NCI-H146 (cell line): Measurements from ENCODE around the gene HOXD10.

ENCODE experiments used
- DNase-seq: peaks from one replicate; lab custom pipeline; 2025; lab: John Stamatoyannopoulos, UW

The HOXD10 gene

GRCh38 chr2:176096243-176096985 is 20.2 kb upstream of the HOXD10 start:
- no peak for DNase-seq

- peak; percentile 82 for DNase-seq
Observed at GRCh38 chr2:176096986-176097819, 19.4 kb upstream of the HOXD10 start.

- DNase-seq, result no peak
Observed at GRCh38 chr2:176097820-176098365, 18.7 kb upstream of the HOXD10 start.

- peak; percentile 79 for DNase-seq
Observed at GRCh38 chr2:176098366-176099158, 18.0 kb upstream of the HOXD10 start.

- no peak for DNase-seq
Observed at GRCh38 chr2:176099159-176099727, 17.3 kb upstream of the HOXD10 start.

GRCh38 chr2:176099728-176100546 is 16.6 kb upstream of the HOXD10 start, which contains the start of gene HOXD12:
HOXD12 (plus strand) TSS chr2:176099795; CDS start chr2:176099802, 7 bp downstream.
- DNase-seq, result no peak

GRCh38 chr2:176100547-176101140 is 15.9 kb upstream of the HOXD10 start:
- no peak for DNase-seq

GRCh38 chr2:176101216-176101830 is 15.3 kb upstream of the HOXD10 start:
- DNase-seq, result no peak

GRCh38 chr2:176101842-176102241 is 14.7 kb upstream of the HOXD10 start:
- DNase-seq, result no peak

GRCh38 chr2:176102309-176102866 is 14.2 kb upstream of the HOXD10 start:
- no peak for DNase-seq

GRCh38 chr2:176103194-176103593 is 13.4 kb upstream of the HOXD10 start:
- no peak for DNase-seq

- DNase-seq, result no peak
Observed at GRCh38 chr2:176103742-176104315, 12.7 kb upstream of the HOXD10 start.

GRCh38 chr2:176104316-176105077 is 12.1 kb upstream of the HOXD10 start:
- DNase-seq, result peak; percentile 26

GRCh38 chr2:176105078-176105729 is 11.4 kb upstream of the HOXD10 start:
- DNase-seq, result peak; percentile 56

GRCh38 chr2:176105730-176106580 is 10.6 kb upstream of the HOXD10 start:
- DNase-seq, result peak; percentile 33

- peak; percentile 90 for DNase-seq
Observed at GRCh38 chr2:176106581-176107539, 9.7 kb upstream of the HOXD10 start, which contains the start of gene HOXD11. HOXD11 (plus strand) TSS chr2:176107280; CDS start chr2:176107356, 76 bp downstream.
